A673 (cell line): ENCODE results near the gene BPNT1. TPM values are rescaled to one million over a fixed set of nuclear protein-coding genes. Genes with fewer than 3 reads are reported as not detected.

Experiments
- BruUV-seq: library from RNA; stranded (reverse); fragments of 400-500 nt; replicated peaks from 2 replicates; lab custom pipeline; 2021; lab: Mats Ljungman, UMichigan
- CTCF ChIA-PET: fragments of 300-600 bp; sonication (Branson Sonifier 250); formaldehyde crosslinking; loops from one replicate; lab custom pipeline; 2022; ENCODE audit warnings: antibody characterized with exemption; lab: Charles Lee
- POLR2A ChIA-PET: fragments of 300-600 bp; sonication (Branson Sonifier 250); formaldehyde crosslinking; loops from one replicate; lab custom pipeline; 2022; ENCODE audit warnings: antibody characterized with exemption; ENCODE audit not compliant: low non-redundant PET; lab: Charles Lee
- DNase-seq: peaks from one replicate; pipeline ENCODE4 v3.0.0-alpha.2; 2015; ENCODE audit warnings: low spot score
- H3K27ac ChIP-seq: fragments of 200-600 bp; sonication (generic); 2 replicates; pipeline ENCODE4 v1.5.1; 2016; ENCODE audit warnings: mixed run types, low read depth, mild to moderate bottlenecking, mixed read lengths, antibody characterized with exemption, low read length; ENCODE audit not compliant: poor library complexity, severe bottlenecking
- H3K27me3 ChIP-seq: fragments of 200-600 bp; sonication (generic); replicated peaks from 2 replicates; pipeline ENCODE4 v1.6.1; 2017; ENCODE audit warnings: mixed run types, low read depth, mild to moderate bottlenecking, mixed read lengths, antibody characterized with exemption, low read length; ENCODE audit not compliant: insufficient read depth, poor library complexity
- H3K36me3 ChIP-seq: fragments of 200-600 bp; sonication (generic); 2 replicates; pipeline ENCODE4 v1.6.1; 2016; ENCODE audit warnings: mixed run types, mild to moderate bottlenecking, mixed read lengths, antibody characterized with exemption, low read length; ENCODE audit not compliant: insufficient read depth, poor library complexity, severe bottlenecking
- H3K4me1 ChIP-seq: fragments of 200-600 bp; sonication (generic); 2 replicates; pipeline ENCODE4 v1.6.1; 2017; ENCODE audit warnings: mixed run types, mild to moderate bottlenecking, mixed read lengths, antibody characterized with exemption, low read length; ENCODE audit not compliant: insufficient read depth, poor library complexity, severe bottlenecking
- H3K4me3 ChIP-seq: fragments of 200-600 bp; sonication (generic); 2 replicates; pipeline ENCODE4 v1.5.1; 2016; ENCODE audit warnings: low read depth, mixed run types, mild to moderate bottlenecking, mixed read lengths, low read length; ENCODE audit not compliant: poor library complexity, severe bottlenecking
- H3K9me3 ChIP-seq: fragments of 200-600 bp; sonication (generic); 2 replicates; pipeline ENCODE4 v1.6.1; 2016; ENCODE audit warnings: mixed run types, low read depth, mild to moderate bottlenecking, mixed read lengths, antibody characterized with exemption, low read length; ENCODE audit not compliant: poor library complexity, severe bottlenecking
- EZH2 ChIP-seq: fragments of 200-600 bp; sonication (generic); IDR thresholded peaks from 2 replicates; pipeline ENCODE4 v1.6.1; 2017; ENCODE audit warnings: borderline replicate concordance, low read depth, mild to moderate bottlenecking, mixed read lengths, antibody characterized with exemption, low read length; ENCODE audit not compliant: poor library complexity, severe bottlenecking
- intact Hi-C: fragments of 100-400 bp; cut with micrococcal nuclease; formaldehyde crosslinking; loops from one replicate; pipeline ENCODE4 v1.10.0; 2022; ENCODE audit not compliant: unreplicated experiment
- total RNA-seq: library from RNA; stranded (reverse); gene quantifications from 2 replicates; pipeline ENCODE4 v1.2.3, GENCODE V29; 2021
- TF ChIP-seq, protein P1 (sequence below): fragments of 300-800, 200-600 bp; sonication (generic); conservative IDR thresholded peaks from 2 replicates; pipeline ENCODE4 v1.5.1; 2017; ENCODE audit warnings: low read depth, mild to moderate bottlenecking, antibody characterized with exemption, low read length, moderate library complexity, mixed read lengths

The BPNT1 gene
- total RNA-seq, 1 experiment from 2014 or later: 23.5 TPM

DNA sequence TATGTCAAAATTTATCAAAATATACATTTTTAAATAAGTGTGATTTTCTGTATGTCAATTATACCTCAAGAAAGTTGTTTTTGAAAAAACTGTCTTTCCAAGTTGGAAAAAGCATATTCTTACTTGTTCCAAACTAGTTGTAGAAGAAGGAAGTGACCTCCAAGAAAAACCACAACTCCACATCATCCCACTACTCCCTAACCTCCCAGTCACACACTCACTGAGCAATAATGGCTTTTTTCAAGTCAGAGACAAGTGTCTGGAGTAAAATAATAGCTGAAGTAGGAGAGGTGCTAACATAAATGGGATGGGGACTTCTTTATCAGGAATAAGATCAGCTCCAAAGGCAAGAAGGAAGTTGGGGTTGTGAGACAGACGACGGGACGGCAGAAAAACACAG is 56.7 kb downstream of the BPNT1 start:
- DNase-seq: no peak
- Histone ChIP-seq H3K36me3 (peaks cover 55% of the 10 kb centered on the region), H3K4me1 (no peaks in the 10 kb centered on the region), H3K9me3 (no peaks in the 10 kb centered on the region), H3K4me3 (no peak overlapping the region), H3K27ac (no peak overlapping the region), H3K27me3 (no peaks in the 10 kb centered on the region)
- ChIA-PET CTCF (no interaction called here), POLR2A (no interaction called here)
- no TSS peak for BruUV-seq
- no peak for TF ChIP-seq EZH2
- TF ChIP-seq, protein P1, sequence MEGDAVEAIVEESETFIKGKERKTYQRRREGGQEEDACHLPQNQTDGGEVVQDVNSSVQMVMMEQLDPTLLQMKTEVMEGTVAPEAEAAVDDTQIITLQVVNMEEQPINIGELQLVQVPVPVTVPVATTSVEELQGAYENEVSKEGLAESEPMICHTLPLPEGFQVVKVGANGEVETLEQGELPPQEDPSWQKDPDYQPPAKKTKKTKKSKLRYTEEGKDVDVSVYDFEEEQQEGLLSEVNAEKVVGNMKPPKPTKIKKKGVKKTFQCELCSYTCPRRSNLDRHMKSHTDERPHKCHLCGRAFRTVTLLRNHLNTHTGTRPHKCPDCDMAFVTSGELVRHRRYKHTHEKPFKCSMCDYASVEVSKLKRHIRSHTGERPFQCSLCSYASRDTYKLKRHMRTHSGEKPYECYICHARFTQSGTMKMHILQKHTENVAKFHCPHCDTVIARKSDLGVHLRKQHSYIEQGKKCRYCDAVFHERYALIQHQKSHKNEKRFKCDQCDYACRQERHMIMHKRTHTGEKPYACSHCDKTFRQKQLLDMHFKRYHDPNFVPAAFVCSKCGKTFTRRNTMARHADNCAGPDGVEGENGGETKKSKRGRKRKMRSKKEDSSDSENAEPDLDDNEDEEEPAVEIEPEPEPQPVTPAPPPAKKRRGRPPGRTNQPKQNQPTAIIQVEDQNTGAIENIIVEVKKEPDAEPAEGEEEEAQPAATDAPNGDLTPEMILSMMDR: no peak
- intact Hi-C loops: no loop called here

DNA sequence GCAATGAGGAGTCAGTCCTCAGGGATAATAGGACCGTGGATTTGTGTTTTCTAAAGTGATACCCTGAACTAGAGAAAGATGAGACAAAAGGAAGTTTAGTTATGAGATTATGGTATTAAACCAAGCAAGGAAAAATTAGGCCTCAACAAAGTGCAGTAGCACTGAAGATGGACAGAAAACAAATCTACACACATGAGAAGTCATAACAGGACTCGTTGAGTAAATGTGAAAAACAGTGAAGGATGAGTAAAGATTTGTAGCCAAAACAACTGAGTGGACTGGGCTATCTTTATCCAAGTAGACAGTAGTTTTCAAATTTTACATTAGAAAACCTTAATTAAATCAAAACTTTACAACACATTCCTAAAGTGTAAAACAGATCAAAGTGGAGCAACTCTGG is 58.3 kb downstream of the BPNT1 start:
- POLR2A ChIA-PET: no interaction called here
- no peak for DNase-seq
- no peak overlapping the region for H3K27ac ChIP-seq
- TF ChIP-seq, protein P1: no peak
- TF ChIP-seq EZH2: no peak
- H3K4me3 ChIP-seq: no peak overlapping the region
- intact Hi-C loops: no loop called here
- no peaks in the 10 kb centered on the region for H3K27me3 ChIP-seq
- no peaks in the 10 kb centered on the region for H3K9me3 ChIP-seq
- H3K36me3 ChIP-seq: peaks cover 55% of the 10 kb centered on the region
- CTCF ChIA-PET: no interaction called here
- no peaks in the 10 kb centered on the region for H3K4me1 ChIP-seq
- no TSS peak for BruUV-seq

GRCh38 chr1:220028346-220028895 is 61.2 kb downstream of the BPNT1 start:
- ChIA-PET POLR2A (no interaction called here), CTCF (no interaction called here)
- TF ChIP-seq, protein P1: no peak
- no peak for TF ChIP-seq EZH2
- H3K4me1 ChIP-seq: no peaks in the 10 kb centered on the region
- no TSS peak for BruUV-seq
- no peaks in the 10 kb centered on the region for H3K9me3 ChIP-seq
- H3K36me3 ChIP-seq: peaks cover 65% of the 10 kb centered on the region
- intact Hi-C loops: no loop called here
- DNase-seq: no peak
- no peak overlapping the region for H3K4me3 ChIP-seq
- no peaks in the 10 kb centered on the region for H3K27me3 ChIP-seq
- no peak overlapping the region for H3K27ac ChIP-seq
